AG10803 (cell line): ENCODE results near the gene CHMP2A.
A peak's percentile ranks its signal among the peaks of the same experiment; 100 is the strongest.

Experiments
- DNase-seq: peaks from one replicate; pipeline ENCODE4 v3.0.0; 2010; ENCODE audit warnings: low read depth
- H3K4me3 ChIP-seq: 2 replicates; pipeline ENCODE4 v1.5.1; 2011; ENCODE audit warnings: mild to moderate bottlenecking, low read length, control low read depth
- CTCF ChIP-seq: conservative IDR thresholded peaks from 2 replicates; pipeline ENCODE4 v1.5.1; 2011; ENCODE audit warnings: mild to moderate bottlenecking, low read length, control low read depth, inconsistent platforms

Gene CHMP2A

GRCh38 chr19:58572818-58573657, 18.1 kb upstream of the CHMP2A start, which contains the start of gene MZF1:
TSS of gene MZF1 (minus strand) at chr19:58573335. CDS start at chr19:58571389, 1,946 bp downstream.
- peak; percentile 100 for DNase-seq
- peak; percentile 25; the same call in 1 of the 2 replicates for TF ChIP-seq CTCF

GRCh38 chr19:58572026-58572817, 17.3 kb upstream of the CHMP2A start:
- TF ChIP-seq CTCF, result no peak
- H3K4me3 ChIP-seq, result peak overlapping the region; percentile 94

More at GRCh38 chr19:58572818-58573657, 18.1 kb upstream of the CHMP2A start, which contains the start of gene MZF1:
- peak within 1 kb of the TSS; percentile 94 for H3K4me3 ChIP-seq

GRCh38 chr19:58571575-58571947, 16.7 kb upstream of the CHMP2A start:
- DNase-seq, result no peak
- TF ChIP-seq CTCF, result no peak
- H3K4me3 ChIP-seq, result no peak overlapping the region

More at GRCh38 chr19:58572026-58572817, 17.3 kb upstream of the CHMP2A start:
- no peak for DNase-seq

GRCh38 chr19:58570770-58571574, 16.1 kb upstream of the CHMP2A start:
- DNase-seq, result no peak
- TF ChIP-seq CTCF, result no peak
- no peak overlapping the region for H3K4me3 ChIP-seq

- DNase-seq, result no peak
- TF ChIP-seq CTCF, result no peak
- H3K4me3 ChIP-seq, result no peak overlapping the region
Measured at GRCh38 chr19:58569943-58570670, 15.2 kb upstream of the CHMP2A start.
